ENCODE results near the gene BICRA. TPM values are rescaled to one million over a fixed set of nuclear protein-coding genes. Genes with fewer than 3 reads are reported as not detected.

The BICRA gene
- total and polyA plus RNA-seq, 9 of the 15 experiments (the other 6 are each of a cell fraction or from before 2014, with no cell fraction given), result 0.01 to 8.8 (median 1.2) TPM

- TF ChIP-seq NR2C2 (CRISPR knock-in tag; IDR thresholded peaks at IDR 0.05), result no peak
- no peak for TF ChIP-seq NR2C2 (tag; IDR thresholded peaks at IDR 0.05)
- no peak for TF ChIP-seq E2F1 (CRISPR knock-in tag; IDR thresholded peaks at IDR 0.05)
- no peak for TF ChIP-seq THAP7 (CRISPR knock-in tag; IDR thresholded peaks at IDR 0.05)
- no peak for TF ChIP-seq MED1 (CRISPR knock-in tag; IDR thresholded peaks at IDR 0.05; ENCODE audit: borderline replicate concordance)
- no peak for TF ChIP-seq ZBTB8A (IDR thresholded peaks at IDR 0.05; ENCODE audit: partially characterized antibody)
- TF ChIP-seq RBM39 (optimal IDR thresholded peaks at IDR 0.05; ENCODE audit: low read depth, low read length), result no peak
- no peak for TF ChIP-seq ESRRA (IDR thresholded peaks at IDR 0.05; ENCODE audit: borderline replicate concordance, low read depth)
- TF ChIP-seq U2AF1 (optimal IDR thresholded peaks at IDR 0.05; ENCODE audit: low read depth, low read length), result no peak
Observed at GRCh38 chr19:47661161-47661560, 52.2 kb downstream of the BICRA start (continued).

GRCh38 chr19:47661611-47662010 is 52.7 kb downstream of the BICRA start:
- DNase-seq (ENCODE audit: extremely low read depth in 1 of 4, low spot score in 3 of 4), result no peak
- CTCF ChIA-PET (ENCODE audit: low intra/inter-chr PET ratio), result no interaction called here
- H3K36me3 ChIP-seq (ENCODE audit: control insufficient read depth, insufficient read depth, low read length), result 0 out of 3 replicates have a peak, but pooled peaks cover 6% of the 10 kb centered on the region
- FAIRE-seq, result no peak
- peaks cover 19 to 22% of the 10 kb centered on the region in 2 experiments for H3K4me1 ChIP-seq (replicated peaks in 1 of 2; ENCODE audit: control insufficient read depth in 2 of 2, insufficient read depth in 2 of 2, low read length in 2 of 2)
- intact Hi-C loops (cut with micrococcal nuclease) (no loop called here), in situ Hi-C loops (cut with MboI) (no loop called here)
- no peaks in the 10 kb centered on the region for H3K9me3 ChIP-seq (replicated peaks; ENCODE audit: control insufficient read depth, insufficient read depth, low read depth, low read length)
- H3K9ac ChIP-seq (ENCODE audit: insufficient read depth in 1 of 2, low read depth in 2 of 2, low read length in 2 of 2), result peak overlapping the region in 1 of 2 experiments; percentile 46; a peak in 1 of 4 replicates
- no peak overlapping the region for H2AFZ ChIP-seq (ENCODE audit: low read depth, low read length)
- POLR2A ChIA-PET, result interaction anchor here (0.8 to 1.7 kb wide), 2 partner anchors 13 to 17 kb away, joined by 3 to 4 read pairs; no protein-coding TSS in a partner anchor
- H3K9me1 ChIP-seq (ENCODE audit: control insufficient read depth, insufficient read depth, low read length), result peaks cover 3% of the 10 kb centered on the region
- no peaks in the 10 kb centered on the region for H3K27me3 ChIP-seq (ENCODE audit: control insufficient read depth in 2 of 2, insufficient read depth in 2 of 2, low read length in 2 of 2)
- H4K20me1 ChIP-seq (replicated peaks; ENCODE audit: control insufficient read depth, insufficient read depth, low read length), result peaks cover 14% of the 10 kb centered on the region
- WGBS (ENCODE audit: insufficient coverage, low coverage, missing lambda C conversion rate), result 83% methylated on average over 4 of the region's 4 CpGs
- ATAC-seq, result no peak
- no peak overlapping the region for H3K4me2 ChIP-seq (ENCODE audit: insufficient read depth, low read length)
- no peak overlapping the region for H3K4me3 ChIP-seq
- no peak overlapping the region for H3K27ac ChIP-seq (ENCODE audit: extremely low read depth, low read depth, low read length)
- H3K79me2 ChIP-seq (ENCODE audit: control insufficient read depth, insufficient read depth, low read length), result peaks cover 7% of the 10 kb centered on the region; the same call in 2 of the 3 replicates
- no TSS peak for BruUV-seq (replicated peaks)
- TF ChIP-seq PATZ1 (CRISPR knock-in tag; IDR thresholded peaks at IDR 0.05; ENCODE audit: borderline replicate concordance) (no peak), ZNF589 (CRISPR knock-in tag; IDR thresholded peaks at IDR 0.05; ENCODE audit: low read depth) (no peak), E2F3 (CRISPR knock-in tag; IDR thresholded peaks at IDR 0.05) (no peak), EWSR1 (IDR thresholded peaks at IDR 0.05; ENCODE audit: borderline replicate concordance, low read depth, partially characterized antibody) (no peak), BHLHE40 (IDR thresholded peaks at IDR 0.05; ENCODE audit: low read length) (no peak), STAT5A (IDR thresholded peaks at IDR 0.05; ENCODE audit: borderline replicate concordance, low read length) (no peak), DEAF1 (CRISPR knock-in tag; IDR thresholded peaks at IDR 0.05) (no peak), ZNF644 (tag; IDR thresholded peaks at IDR 0.05; ENCODE audit: low read depth) (no peak)

Data from K562 (cell line).